Neural cell (in vitro differentiated cells): ENCODE results near the gene EIF3D.

Source experiments
- EP300 ChIP-seq: fragments of 450-650 bp; conservative IDR thresholded peaks from 2 replicates; pipeline ENCODE4 v1.6.1; 2014; ENCODE audit warnings: antibody characterized with exemption, mild to moderate bottlenecking, moderate library complexity; ENCODE audit not compliant: poor library complexity, severe bottlenecking
- EZH2 ChIP-seq: fragments of 200-600, 300-800 bp; shearing (Covaris generic), sonication (generic); IDR thresholded peaks from 2 replicates; pipeline ENCODE4 v1.6.1; 2014; ENCODE audit warnings: antibody characterized with exemption, low read length, borderline replicate concordance, mild to moderate bottlenecking; ENCODE audit not compliant: insufficient read depth, poor library complexity, severe bottlenecking
- POLR2AphosphoS5 ChIP-seq: IDR thresholded peaks from 2 replicates; pipeline ENCODE4 v1.6.1; 2012
- TAF1 ChIP-seq: IDR thresholded peaks from 2 replicates; pipeline ENCODE4 v1.6.1; 2012; ENCODE audit warnings: low read depth
- TF ChIP-seq, protein P1 (sequence below): fragments of 450-650 bp; IDR thresholded peaks from 2 replicates; pipeline ENCODE4 v1.5.1; 2014; ENCODE audit warnings: antibody characterized with exemption, mild to moderate bottlenecking, moderate library complexity; ENCODE audit not compliant: poor library complexity, severe bottlenecking

DNA sequence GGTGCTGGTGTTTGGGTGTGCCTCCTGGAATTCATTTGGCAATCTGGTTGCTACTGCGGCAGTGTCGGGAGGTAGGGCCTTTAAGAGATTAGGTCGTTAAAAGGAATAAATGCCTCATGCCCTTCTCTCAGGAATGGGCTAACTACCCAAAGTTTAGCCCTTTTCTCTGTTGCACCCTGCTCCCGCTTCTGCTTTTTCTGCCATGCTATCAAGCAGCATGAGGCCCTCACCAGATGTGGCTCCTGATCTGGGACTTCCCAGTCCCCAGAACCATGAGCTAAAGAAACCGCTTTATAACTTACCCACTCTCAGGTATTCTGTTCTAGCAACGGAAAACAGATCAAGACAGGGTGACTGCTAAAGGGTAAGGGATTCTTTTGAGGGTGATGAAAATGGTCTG, 6.3 kb downstream of the EIF3D start:
- TF ChIP-seq EZH2 (no peak), POLR2AphosphoS5 (no peak), TAF1 (no peak), EP300 (no peak)
- TF ChIP-seq, protein P1, sequence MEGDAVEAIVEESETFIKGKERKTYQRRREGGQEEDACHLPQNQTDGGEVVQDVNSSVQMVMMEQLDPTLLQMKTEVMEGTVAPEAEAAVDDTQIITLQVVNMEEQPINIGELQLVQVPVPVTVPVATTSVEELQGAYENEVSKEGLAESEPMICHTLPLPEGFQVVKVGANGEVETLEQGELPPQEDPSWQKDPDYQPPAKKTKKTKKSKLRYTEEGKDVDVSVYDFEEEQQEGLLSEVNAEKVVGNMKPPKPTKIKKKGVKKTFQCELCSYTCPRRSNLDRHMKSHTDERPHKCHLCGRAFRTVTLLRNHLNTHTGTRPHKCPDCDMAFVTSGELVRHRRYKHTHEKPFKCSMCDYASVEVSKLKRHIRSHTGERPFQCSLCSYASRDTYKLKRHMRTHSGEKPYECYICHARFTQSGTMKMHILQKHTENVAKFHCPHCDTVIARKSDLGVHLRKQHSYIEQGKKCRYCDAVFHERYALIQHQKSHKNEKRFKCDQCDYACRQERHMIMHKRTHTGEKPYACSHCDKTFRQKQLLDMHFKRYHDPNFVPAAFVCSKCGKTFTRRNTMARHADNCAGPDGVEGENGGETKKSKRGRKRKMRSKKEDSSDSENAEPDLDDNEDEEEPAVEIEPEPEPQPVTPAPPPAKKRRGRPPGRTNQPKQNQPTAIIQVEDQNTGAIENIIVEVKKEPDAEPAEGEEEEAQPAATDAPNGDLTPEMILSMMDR: no peak
